ENCODE data around the gene ERCC6. TPM values are rescaled to one million over a fixed set of nuclear protein-coding genes. Genes with fewer than 3 reads are reported as not detected.
A peak's percentile ranks its signal among the peaks of the same experiment; 100 is the strongest.

ERCC6 gene
- total RNA-seq (10 to 100 TPM in 8 of 9 donors, 1 to 10 TPM in 1; 7.8 to 27.9 (median 18.5) TPM), polyA plus RNA-seq (1 to 10 TPM; 3.7 to 8.1 (median 7.2) TPM)
- long read RNA-seq, donor 1, result 0 reads
- long read RNA-seq, donor 2, partial matches to known transcripts, result 0 of 1 reads
- long read RNA-seq, donor 2, other reads (novel, unspliced or antisense), result 0 of 1 reads
- long read RNA-seq, donor 3, result 0 reads
- long read RNA-seq, donor 4, partial matches to known transcripts, result 1 of 2 reads
- long read RNA-seq, donor 4, other reads (novel, unspliced or antisense), result 1 of 2 reads
- long read RNA-seq, donor 5, full-length matches to known transcripts, result 7 of 18 reads
- long read RNA-seq, donor 5, partial matches to known transcripts, result 3 of 18 reads
- long read RNA-seq, donor 5, other reads (novel, unspliced or antisense), result 8 of 18 reads
- long read RNA-seq, donor 6, result 0 reads
- long read RNA-seq, donor 7, result 0 reads
- long read RNA-seq, donor 8, partial matches to known transcripts, result 0 of 2 reads
- long read RNA-seq, donor 8, other reads (novel, unspliced or antisense), result 0 of 2 reads
- long read RNA-seq, donor 9, partial matches to known transcripts, result 0 of 1 reads
- long read RNA-seq, donor 9, other reads (novel, unspliced or antisense), result 0 of 1 reads
- long read RNA-seq, donor 10, partial matches to known transcripts, result 0 of 1 reads
- long read RNA-seq, donor 10, other reads (novel, unspliced or antisense), result 0 of 1 reads

DNA sequence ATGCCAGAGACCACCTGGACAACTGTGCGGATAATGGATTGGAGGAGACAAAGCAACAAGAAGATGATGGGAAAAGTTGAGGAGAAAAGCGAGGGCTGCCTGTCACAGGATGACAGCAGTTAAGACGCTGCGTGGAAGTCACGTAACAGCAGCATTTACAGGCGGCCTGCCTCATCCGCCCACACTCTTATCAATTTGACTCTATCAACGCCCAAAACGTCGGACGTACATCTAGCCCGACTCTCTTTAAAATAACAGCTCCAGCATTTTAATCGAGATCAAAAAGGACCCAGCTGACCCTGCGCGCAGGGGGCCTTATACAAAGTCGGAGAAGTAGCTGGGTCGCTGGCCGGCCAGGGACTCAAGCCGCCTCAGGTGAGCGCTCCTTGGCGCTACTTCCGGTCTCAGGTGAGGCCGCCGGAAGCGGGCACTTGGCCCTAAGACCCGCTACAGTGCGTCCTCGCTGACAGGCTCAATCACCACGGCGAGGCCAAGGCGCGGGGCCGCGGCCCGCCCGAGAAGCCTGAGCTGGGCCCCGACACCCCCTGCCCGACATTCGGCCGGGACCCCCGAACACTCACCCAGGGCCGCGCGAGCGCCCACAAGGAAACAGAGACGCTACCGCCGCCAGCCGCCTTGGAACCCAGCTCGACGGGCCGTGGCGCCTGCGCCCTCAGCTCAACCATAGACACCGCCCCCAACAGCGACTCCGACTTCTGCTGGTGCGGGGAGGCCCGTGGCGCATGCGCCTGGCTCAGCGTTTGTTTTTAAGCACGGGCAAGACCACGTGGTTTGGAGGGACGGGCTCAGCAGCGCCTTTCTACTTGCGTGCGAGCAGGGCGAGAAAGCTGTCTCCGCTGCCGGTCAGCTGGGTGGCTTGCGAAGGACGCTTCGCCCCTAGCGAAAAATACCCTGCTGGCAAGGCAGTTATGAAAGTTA is at the start of gene ERCC6:
ERCC6 (minus strand) TSS at position 741 of the 939 bp plus-strand sequence.
- Histone ChIP-seq H3K4me1 (replicated peaks in 1 of 2) (peaks cover 13 to 37% of the 10 kb centered on the region in 2 donors), H3K27me3 (no peaks in the 10 kb centered on the region), H3K4me3 (peak within 1 kb of the TSS in 3 of 4 donors; percentile 56 to 84 (median 71)), H3K27ac (peak within 1 kb of the TSS; percentile 23 to 92 (median 75)), H3K9me3 (replicated peaks in 1 of 3) (no peaks in the 10 kb centered on the region), H3K36me3 (replicated peaks in 1 of 2) (no peaks in the 10 kb centered on the region)
- intact Hi-C loops (cut with DNase I), result no loop called here
- TF ChIP-seq, protein P1, sequence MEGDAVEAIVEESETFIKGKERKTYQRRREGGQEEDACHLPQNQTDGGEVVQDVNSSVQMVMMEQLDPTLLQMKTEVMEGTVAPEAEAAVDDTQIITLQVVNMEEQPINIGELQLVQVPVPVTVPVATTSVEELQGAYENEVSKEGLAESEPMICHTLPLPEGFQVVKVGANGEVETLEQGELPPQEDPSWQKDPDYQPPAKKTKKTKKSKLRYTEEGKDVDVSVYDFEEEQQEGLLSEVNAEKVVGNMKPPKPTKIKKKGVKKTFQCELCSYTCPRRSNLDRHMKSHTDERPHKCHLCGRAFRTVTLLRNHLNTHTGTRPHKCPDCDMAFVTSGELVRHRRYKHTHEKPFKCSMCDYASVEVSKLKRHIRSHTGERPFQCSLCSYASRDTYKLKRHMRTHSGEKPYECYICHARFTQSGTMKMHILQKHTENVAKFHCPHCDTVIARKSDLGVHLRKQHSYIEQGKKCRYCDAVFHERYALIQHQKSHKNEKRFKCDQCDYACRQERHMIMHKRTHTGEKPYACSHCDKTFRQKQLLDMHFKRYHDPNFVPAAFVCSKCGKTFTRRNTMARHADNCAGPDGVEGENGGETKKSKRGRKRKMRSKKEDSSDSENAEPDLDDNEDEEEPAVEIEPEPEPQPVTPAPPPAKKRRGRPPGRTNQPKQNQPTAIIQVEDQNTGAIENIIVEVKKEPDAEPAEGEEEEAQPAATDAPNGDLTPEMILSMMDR (IDR thresholded peaks at IDR 0.05), result peak in 1 of 6 experiments; percentile 16
- TF ChIP-seq POLR2A (IDR thresholded peaks at IDR 0.05), result peak in 1 of 2 donors; percentile 86
- 1 to 6% (median 3%) methylated on average over 20 to 75 of the region's 75 CpGs for WGBS, 4 donors
- DNase-seq, result peak; percentile 97 to 99 (median 98)

DNA sequence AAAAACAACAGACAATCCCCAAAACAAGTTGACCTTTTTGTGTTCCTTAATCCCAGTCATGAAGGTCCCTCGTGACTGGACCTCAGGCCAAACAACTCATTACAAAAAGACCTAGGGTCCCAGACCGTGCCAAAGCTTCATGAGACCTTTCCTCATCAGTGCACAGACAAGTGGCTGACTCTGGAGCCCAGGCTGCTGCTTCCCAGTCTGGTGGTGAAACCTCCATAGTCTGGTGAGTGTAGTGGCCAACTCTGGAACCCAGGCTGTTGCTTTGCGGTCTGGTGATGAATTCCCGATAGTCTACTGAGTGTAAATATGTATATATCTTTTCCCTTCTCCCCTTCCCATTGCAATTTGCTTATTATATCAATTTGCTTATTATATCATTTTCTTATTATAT is 49.1 kb upstream of the ERCC6 start:
- Histone ChIP-seq H3K9me3 (replicated peaks in 1 of 3) (no peaks in the 10 kb centered on the region), H3K4me1 (replicated peaks in 1 of 2) (no peaks in the 10 kb centered on the region), H3K27ac (no peak overlapping the region), H3K4me3 (no peak overlapping the region), H3K27me3 (no peaks in the 10 kb centered on the region), H3K36me3 (replicated peaks in 1 of 2) (no peaks in the 10 kb centered on the region)
- WGBS, 4 donors, result 59 to 83% (median 73%) methylated on average over 4 of the region's 4 CpGs
- TF ChIP-seq, protein P1 (IDR thresholded peaks at IDR 0.05), result no peak
- TF ChIP-seq POLR2A (IDR thresholded peaks at IDR 0.05), result no peak
- intact Hi-C loops (cut with DNase I), result no loop called here
- DNase-seq, result no peak

DNA sequence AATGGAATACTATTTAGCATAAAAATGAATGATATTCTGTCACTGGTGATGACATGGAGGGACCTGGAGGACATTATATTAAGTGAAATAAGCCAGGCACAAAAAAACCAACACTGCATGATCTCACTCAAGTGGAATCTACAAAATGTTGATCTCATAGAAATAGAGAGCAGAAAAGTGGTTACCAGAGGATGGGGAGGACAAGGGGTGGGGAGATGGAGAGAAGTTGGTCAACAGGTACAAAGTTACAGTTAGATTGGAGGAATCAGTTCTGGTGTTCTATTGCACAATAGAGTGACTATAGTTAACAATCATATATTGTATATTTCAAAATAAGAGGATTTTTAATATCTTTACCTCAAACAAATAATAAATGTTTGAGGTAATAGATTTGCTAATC is 46.5 kb upstream of the ERCC6 start:
- TF ChIP-seq POLR2A (IDR thresholded peaks at IDR 0.05), result no peak
- TF ChIP-seq, protein P1 (IDR thresholded peaks at IDR 0.05), result no peak
- intact Hi-C loops (cut with DNase I), result no loop called here

More for the DNA sequence above, 46.5 kb upstream of the ERCC6 start:
- Histone ChIP-seq H3K27me3 (no peaks in the 10 kb centered on the region), H3K27ac (no peak overlapping the region), H3K4me1 (replicated peaks in 1 of 2) (no peaks in the 10 kb centered on the region), H3K36me3 (replicated peaks in 1 of 2) (no peaks in the 10 kb centered on the region), H3K4me3 (no peak overlapping the region), H3K9me3 (replicated peaks in 1 of 3) (no peaks in the 10 kb centered on the region)
- no peak for DNase-seq
